ENCODE measurements around the gene CDC42BPG. TPM values are rescaled to one million over a fixed set of nuclear protein-coding genes. Genes with fewer than 3 reads are reported as not detected.

Gene CDC42BPG
- total RNA-seq, 1 donor from 2014 or later: 21.1 TPM

DNA sequence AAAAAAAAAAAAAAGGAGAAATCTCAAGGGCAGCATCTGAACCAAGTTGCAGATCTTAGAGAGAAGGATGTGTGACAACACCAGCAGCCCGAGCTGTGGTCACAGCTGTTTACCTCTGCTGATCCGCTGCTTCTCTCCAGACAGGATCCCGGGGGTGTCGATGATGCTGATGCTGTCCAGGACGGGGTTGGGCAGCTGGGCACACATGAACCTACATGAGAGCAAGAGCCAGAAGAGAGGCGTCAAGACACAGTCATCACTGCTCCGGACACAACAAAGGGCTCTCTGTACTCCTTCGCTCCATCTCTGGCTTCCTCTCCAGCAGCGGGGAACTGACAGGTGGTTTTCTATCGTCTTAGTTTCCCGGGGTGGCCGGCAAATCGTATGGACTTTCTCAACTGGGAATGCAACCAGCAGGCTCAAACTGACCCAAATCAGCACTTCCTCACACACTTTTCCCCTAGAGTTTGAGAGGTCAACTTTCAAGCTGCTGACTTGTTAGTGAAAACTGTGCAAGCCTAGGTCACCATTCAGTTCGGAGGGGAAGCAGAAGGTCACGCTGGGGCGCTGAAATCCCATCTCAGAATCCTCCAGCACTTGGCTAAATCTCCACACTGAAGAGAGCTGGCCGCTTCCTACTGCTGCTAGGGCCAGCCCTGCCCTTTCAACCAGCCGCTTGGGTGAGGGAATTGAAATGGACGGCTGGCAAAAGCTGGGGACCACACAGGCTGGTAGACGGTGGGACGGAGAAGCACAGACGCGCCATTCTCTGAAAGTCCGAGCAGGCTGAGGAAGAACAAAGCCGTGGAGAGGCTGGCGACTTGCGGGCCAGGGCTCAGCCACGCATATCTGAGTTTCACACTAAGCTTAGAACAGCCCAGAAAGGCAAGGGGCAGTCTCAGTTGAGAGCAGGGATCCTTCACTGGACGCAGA is 30.1 kb upstream of the CDC42BPG start:
- Mint-ChIP-seq H3K9me3 (ENCODE audit: low read depth) (no peaks in the 10 kb centered on the region), H3K4me3 (ENCODE audit: low read depth) (no peak overlapping the region), H3K36me3 (ENCODE audit: insufficient read depth) (peaks cover 8% of the 10 kb centered on the region)

DNA sequence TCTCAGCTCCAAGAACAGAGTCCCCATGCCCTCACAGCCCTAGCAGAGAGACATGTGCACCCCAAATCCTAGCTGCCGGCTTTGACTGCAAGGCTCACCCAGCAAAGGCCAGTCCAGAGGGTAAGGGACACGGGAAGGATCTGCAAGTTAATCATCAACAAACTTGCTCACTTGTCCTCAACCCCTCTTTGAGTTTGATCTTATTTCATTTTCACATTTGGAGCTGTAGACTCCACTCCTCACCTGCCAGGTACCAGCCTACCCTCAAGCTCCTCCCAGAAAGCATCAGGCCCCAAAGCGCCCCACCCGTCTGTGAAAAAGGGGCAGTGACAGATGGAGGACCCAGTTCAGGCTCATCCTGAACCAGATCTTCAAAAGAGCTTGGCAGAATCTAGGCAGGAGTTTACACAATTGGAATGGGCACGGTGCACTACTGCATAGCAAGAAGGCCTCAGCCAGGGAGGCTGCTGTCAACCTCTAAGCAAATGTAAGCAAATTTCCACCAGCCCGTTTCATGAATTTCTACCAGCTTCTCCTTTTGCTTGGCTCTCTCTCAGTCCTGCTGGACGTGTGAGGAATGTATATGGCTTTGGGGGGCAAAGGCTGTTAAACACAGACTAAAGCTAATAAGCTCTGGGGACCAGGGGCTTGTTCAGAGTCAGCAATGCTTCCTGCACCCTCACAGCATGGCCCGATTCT is 28.5 kb upstream of the CDC42BPG start:
- Mint-ChIP-seq H3K4me1 (ENCODE audit: low read depth) (peaks cover 50% of the 10 kb centered on the region), H3K27ac (no peak overlapping the region), H3K4me3 (ENCODE audit: low read depth) (no peak overlapping the region), H3K9me3 (ENCODE audit: low read depth) (no peaks in the 10 kb centered on the region), H3K36me3 (ENCODE audit: insufficient read depth) (peaks cover 11% of the 10 kb centered on the region), H3K27me3 (no peaks in the 10 kb centered on the region)
- TF ChIP-seq, protein P1, sequence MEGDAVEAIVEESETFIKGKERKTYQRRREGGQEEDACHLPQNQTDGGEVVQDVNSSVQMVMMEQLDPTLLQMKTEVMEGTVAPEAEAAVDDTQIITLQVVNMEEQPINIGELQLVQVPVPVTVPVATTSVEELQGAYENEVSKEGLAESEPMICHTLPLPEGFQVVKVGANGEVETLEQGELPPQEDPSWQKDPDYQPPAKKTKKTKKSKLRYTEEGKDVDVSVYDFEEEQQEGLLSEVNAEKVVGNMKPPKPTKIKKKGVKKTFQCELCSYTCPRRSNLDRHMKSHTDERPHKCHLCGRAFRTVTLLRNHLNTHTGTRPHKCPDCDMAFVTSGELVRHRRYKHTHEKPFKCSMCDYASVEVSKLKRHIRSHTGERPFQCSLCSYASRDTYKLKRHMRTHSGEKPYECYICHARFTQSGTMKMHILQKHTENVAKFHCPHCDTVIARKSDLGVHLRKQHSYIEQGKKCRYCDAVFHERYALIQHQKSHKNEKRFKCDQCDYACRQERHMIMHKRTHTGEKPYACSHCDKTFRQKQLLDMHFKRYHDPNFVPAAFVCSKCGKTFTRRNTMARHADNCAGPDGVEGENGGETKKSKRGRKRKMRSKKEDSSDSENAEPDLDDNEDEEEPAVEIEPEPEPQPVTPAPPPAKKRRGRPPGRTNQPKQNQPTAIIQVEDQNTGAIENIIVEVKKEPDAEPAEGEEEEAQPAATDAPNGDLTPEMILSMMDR (IDR thresholded peaks at IDR 0.05; ENCODE audit: unreplicated experiment): no peak
- no peak for DNase-seq (ENCODE audit: low spot score, unreplicated experiment)

More for the DNA sequence above, 30.1 kb upstream of the CDC42BPG start:
- DNase-seq (ENCODE audit: low spot score, unreplicated experiment): no peak
- TF ChIP-seq, protein P1 (IDR thresholded peaks at IDR 0.05; ENCODE audit: unreplicated experiment): no peak
- H3K27ac Mint-ChIP-seq: no peak overlapping the region
- H3K27me3 Mint-ChIP-seq: no peaks in the 10 kb centered on the region
- H3K4me1 Mint-ChIP-seq (ENCODE audit: low read depth): peaks cover 56% of the 10 kb centered on the region

DNA sequence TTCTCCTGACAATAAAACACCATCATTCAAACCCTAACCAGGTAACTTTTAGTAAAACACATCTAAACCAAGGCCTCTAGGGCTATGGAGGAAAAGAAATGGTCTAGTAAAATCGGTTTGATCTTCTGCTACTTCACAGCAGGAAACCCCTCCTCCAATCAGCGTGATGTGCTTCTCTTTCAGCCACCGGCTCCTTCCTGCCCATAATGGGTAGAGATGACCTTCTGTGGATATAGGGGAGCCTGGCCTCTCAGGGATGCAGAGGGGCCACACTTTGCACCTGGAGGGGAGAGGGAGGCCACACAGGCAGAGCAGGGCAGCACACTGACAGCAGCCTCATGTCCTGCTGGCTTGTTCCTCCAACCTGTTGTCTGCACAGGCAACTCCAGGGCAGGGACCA is 27.0 kb upstream of the CDC42BPG start:
- peak overlapping the region; percentile 93 for H3K27ac Mint-ChIP-seq
- H3K9me3 Mint-ChIP-seq (ENCODE audit: low read depth): no peaks in the 10 kb centered on the region
- no peaks in the 10 kb centered on the region for H3K27me3 Mint-ChIP-seq
- TF ChIP-seq, protein P1 (IDR thresholded peaks at IDR 0.05; ENCODE audit: unreplicated experiment): no peak
- peaks cover 40% of the 10 kb centered on the region for H3K4me1 Mint-ChIP-seq (ENCODE audit: low read depth)
- no peak for DNase-seq (ENCODE audit: low spot score, unreplicated experiment)
- H3K36me3 Mint-ChIP-seq (ENCODE audit: insufficient read depth): peaks cover 11% of the 10 kb centered on the region
- peak overlapping the region; percentile 59 for H3K4me3 Mint-ChIP-seq (ENCODE audit: low read depth)

DNA sequence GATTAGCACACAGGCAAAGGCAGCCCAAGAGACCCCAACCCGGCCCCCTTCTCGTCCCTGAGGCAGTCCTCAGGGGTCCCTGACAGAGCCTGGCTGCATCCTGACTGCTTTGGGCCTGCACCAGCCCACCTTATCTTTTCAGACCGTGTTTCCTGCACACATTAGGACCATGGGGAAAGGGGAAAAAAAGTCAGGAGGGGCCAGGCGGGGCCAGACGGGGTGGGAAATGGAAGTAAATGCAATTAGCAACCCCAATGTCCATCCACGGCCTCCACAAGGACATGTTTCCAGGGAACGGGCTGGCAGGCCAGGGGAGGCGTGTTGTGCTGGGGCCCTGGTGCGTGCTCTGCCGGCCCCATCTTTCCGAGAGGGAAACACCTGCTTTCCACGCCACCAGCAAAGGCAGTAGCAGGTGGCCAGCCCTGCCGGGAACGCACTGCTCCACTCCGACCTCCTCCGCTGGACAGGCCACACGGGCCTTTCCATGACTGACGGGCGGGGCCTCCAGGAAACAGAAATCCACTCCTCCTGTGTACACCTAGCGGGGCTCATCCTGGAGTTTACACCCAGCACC is 26.5 kb upstream of the CDC42BPG start:
- TF ChIP-seq, protein P1 (IDR thresholded peaks at IDR 0.05; ENCODE audit: unreplicated experiment): no peak
- H3K27me3 Mint-ChIP-seq: no peaks in the 10 kb centered on the region
- DNase-seq (ENCODE audit: low spot score, unreplicated experiment): no peak
- peaks cover 36% of the 10 kb centered on the region for H3K4me1 Mint-ChIP-seq (ENCODE audit: low read depth)
- H3K4me3 Mint-ChIP-seq (ENCODE audit: low read depth): peak overlapping the region; percentile 59
- no peaks in the 10 kb centered on the region for H3K9me3 Mint-ChIP-seq (ENCODE audit: low read depth)
- peaks cover 11% of the 10 kb centered on the region for H3K36me3 Mint-ChIP-seq (ENCODE audit: insufficient read depth)
- H3K27ac Mint-ChIP-seq: peak overlapping the region; percentile 93
